ENCODE measurements around the gene RNF32.

GRCh38 chr7:156665101-156665500 is 24.5 kb downstream of the RNF32 start:
- TF ChIP-seq, protein P1, sequence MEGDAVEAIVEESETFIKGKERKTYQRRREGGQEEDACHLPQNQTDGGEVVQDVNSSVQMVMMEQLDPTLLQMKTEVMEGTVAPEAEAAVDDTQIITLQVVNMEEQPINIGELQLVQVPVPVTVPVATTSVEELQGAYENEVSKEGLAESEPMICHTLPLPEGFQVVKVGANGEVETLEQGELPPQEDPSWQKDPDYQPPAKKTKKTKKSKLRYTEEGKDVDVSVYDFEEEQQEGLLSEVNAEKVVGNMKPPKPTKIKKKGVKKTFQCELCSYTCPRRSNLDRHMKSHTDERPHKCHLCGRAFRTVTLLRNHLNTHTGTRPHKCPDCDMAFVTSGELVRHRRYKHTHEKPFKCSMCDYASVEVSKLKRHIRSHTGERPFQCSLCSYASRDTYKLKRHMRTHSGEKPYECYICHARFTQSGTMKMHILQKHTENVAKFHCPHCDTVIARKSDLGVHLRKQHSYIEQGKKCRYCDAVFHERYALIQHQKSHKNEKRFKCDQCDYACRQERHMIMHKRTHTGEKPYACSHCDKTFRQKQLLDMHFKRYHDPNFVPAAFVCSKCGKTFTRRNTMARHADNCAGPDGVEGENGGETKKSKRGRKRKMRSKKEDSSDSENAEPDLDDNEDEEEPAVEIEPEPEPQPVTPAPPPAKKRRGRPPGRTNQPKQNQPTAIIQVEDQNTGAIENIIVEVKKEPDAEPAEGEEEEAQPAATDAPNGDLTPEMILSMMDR (IDR thresholded peaks at IDR 0.05; ENCODE audit: low read depth, low read length): no peak
- no peak for TF ChIP-seq EZH2phosphoT487 (IDR thresholded peaks at IDR 0.05; ENCODE audit: low read depth)
